HG02678 (cell line): ENCODE measurements around the gene PEX14.
"Not testable (repeated sequence)": the region's sequence is repeated elsewhere in the genome, so short reads cannot be mapped to it uniquely, and the experiment has no call there.

ENCODE experiments used
- ATAC-seq: cut with Tn5 transposase; IDR thresholded peaks from one replicate; pipeline ENCODE4 v1.9.1; 2021; ENCODE audit warnings: mild to moderate bottlenecking, moderate library complexity; ENCODE audit not compliant: unreplicated experiment

PEX14 gene

GRCh38 chr1:10474613-10475507, at the start of gene PEX14:
Gene PEX14 (plus strand): TSS chr1:10474950. CDS start chr1:10474967, 17 bp downstream.
- peak; percentile 71 for ATAC-seq

- ATAC-seq = not testable (repeated sequence)
Measured at GRCh38 chr1:10425826-10426534, 48.8 kb upstream of the PEX14 start.

- not testable (repeated sequence) for ATAC-seq
Measured at GRCh38 chr1:10426535-10426848, 48.3 kb upstream of the PEX14 start.

GRCh38 chr1:10428984-10429383, 45.8 kb upstream of the PEX14 start:
- no peak for ATAC-seq

- ATAC-seq = peak; percentile 4
Measured at GRCh38 chr1:10429868-10430215, 44.9 kb upstream of the PEX14 start.

GRCh38 chr1:10430216-10431069, 44.3 kb upstream of the PEX14 start, which contains the start of gene CENPS:
Gene CENPS (plus strand): TSS chr1:10430433. CDS start chr1:10430518, 85 bp downstream.
- ATAC-seq = peak; percentile 84

GRCh38 chr1:10431070-10431730, 43.5 kb upstream of the PEX14 start:
- ATAC-seq = no peak

GRCh38 chr1:10432910-10433700, 41.6 kb upstream of the PEX14 start:
- ATAC-seq = no peak

GRCh38 chr1:10433790-10434189, 41.0 kb upstream of the PEX14 start:
- no peak for ATAC-seq

GRCh38 chr1:10434590-10434989, 40.2 kb upstream of the PEX14 start:
- ATAC-seq = no peak

GRCh38 chr1:10437052-10437451, 37.7 kb upstream of the PEX14 start:
- ATAC-seq = no peak

- no peak for ATAC-seq
Measured at GRCh38 chr1:10438677-10439163, 36.0 kb upstream of the PEX14 start.

- no peak for ATAC-seq
Measured at GRCh38 chr1:10440305-10440704, 34.4 kb upstream of the PEX14 start.

GRCh38 chr1:10440794-10441193, 34.0 kb upstream of the PEX14 start:
- ATAC-seq = no peak

GRCh38 chr1:10444248-10444647, 30.5 kb upstream of the PEX14 start:
- ATAC-seq = no peak

- no peak for ATAC-seq
Measured at GRCh38 chr1:10444795-10445397, 29.9 kb upstream of the PEX14 start.

GRCh38 chr1:10446790-10447422, 27.8 kb upstream of the PEX14 start:
- ATAC-seq = no peak

GRCh38 chr1:10449751-10450150, 25.0 kb upstream of the PEX14 start, which contains the start of gene CORT:
Gene CORT (plus strand): TSS chr1:10450031. CDS start chr1:10450224, 193 bp downstream.
- ATAC-seq = no peak
